ENCODE data around the gene COL8A2.

Gene COL8A2

GRCh38 chr1:36151845-36152203 is 26.8 kb upstream of the COL8A2 start:
- Histone ChIP-seq H3K4me1 (ENCODE audit: insufficient read depth, low read length, severe bottlenecking) (peaks cover 45% of the 10 kb centered on the region), H3K4me2 (ENCODE audit: low read length) (peak overlapping the region; percentile 34; the same call in 1 of the 2 replicates), H3K4me3 (ENCODE audit: low read depth, low read length, poor library complexity, severe bottlenecking) (no peak overlapping the region)

GRCh38 chr1:36151134-36151844 is 26.3 kb upstream of the COL8A2 start:
- H2AFZ ChIP-seq (ENCODE audit: low read length): no peak overlapping the region
- H3K4me1 ChIP-seq (ENCODE audit: insufficient read depth, low read length, severe bottlenecking): peaks cover 45% of the 10 kb centered on the region
- peak overlapping the region; percentile 70 for H3K27ac ChIP-seq (ENCODE audit: low read depth, low read length, poor library complexity, severe bottlenecking)

More at GRCh38 chr1:36151845-36152203, 26.8 kb upstream of the COL8A2 start:
- Histone ChIP-seq H3K79me2 (ENCODE audit: insufficient read depth, low read length) (peaks cover 4% of the 10 kb centered on the region; the same call in 1 of the 2 replicates), H3K36me3 (ENCODE audit: insufficient read depth, low read length) (peaks cover 6% of the 10 kb centered on the region; the same call in 1 of the 2 replicates), H3F3A (ENCODE audit: insufficient read depth, low read length) (no peaks in the 10 kb centered on the region), H3K27ac (ENCODE audit: low read depth, low read length, poor library complexity, severe bottlenecking) (peak overlapping the region; percentile 70), H3K27me3 (ENCODE audit: insufficient read depth, low read length) (no peaks in the 10 kb centered on the region), H3K9ac (ENCODE audit: low read length) (no peak overlapping the region), H3K9me3 (ENCODE audit: low read length) (no peaks in the 10 kb centered on the region), H4K20me1 (ENCODE audit: insufficient read depth, low read length) (no peaks in the 10 kb centered on the region), H3K9me2 (ENCODE audit: low read depth, low read length) (no peaks in the 10 kb centered on the region), H2AFZ (ENCODE audit: low read length) (no peak overlapping the region)
- no peak for TF ChIP-seq CTCF (IDR thresholded peaks at IDR 0.05; ENCODE audit: low read length)
- no peak for TF ChIP-seq EZH2 (IDR thresholded peaks at IDR 0.05; ENCODE audit: borderline replicate concordance, low read length)

More at GRCh38 chr1:36151134-36151844, 26.3 kb upstream of the COL8A2 start:
- peaks cover 4% of the 10 kb centered on the region; the same call in 1 of the 2 replicates for H3K79me2 ChIP-seq (ENCODE audit: insufficient read depth, low read length)
- H3K4me2 ChIP-seq (ENCODE audit: low read length): peak overlapping the region; percentile 57
- H3K4me3 ChIP-seq (ENCODE audit: low read depth, low read length, poor library complexity, severe bottlenecking): no peak overlapping the region
- no peaks in the 10 kb centered on the region for H3F3A ChIP-seq (ENCODE audit: insufficient read depth, low read length)
- TF ChIP-seq CTCF (IDR thresholded peaks at IDR 0.05; ENCODE audit: low read length) (no peak), EZH2 (IDR thresholded peaks at IDR 0.05; ENCODE audit: borderline replicate concordance, low read length) (no peak)
- no peaks in the 10 kb centered on the region for H3K9me3 ChIP-seq (ENCODE audit: low read length)
- peaks cover 10% of the 10 kb centered on the region; the same call in 1 of the 2 replicates for H3K36me3 ChIP-seq (ENCODE audit: insufficient read depth, low read length)
- H3K9ac ChIP-seq (ENCODE audit: low read length): no peak overlapping the region; the same call in 1 of the 2 replicates
- no peaks in the 10 kb centered on the region for H3K27me3 ChIP-seq (ENCODE audit: insufficient read depth, low read length)
- no peaks in the 10 kb centered on the region for H3K9me2 ChIP-seq (ENCODE audit: low read depth, low read length)
- no peaks in the 10 kb centered on the region for H4K20me1 ChIP-seq (ENCODE audit: insufficient read depth, low read length)

All from OCI-LY1 (cell line).